Immature natural killer cell (primary cell): ENCODE data around the gene CIDEB. TPM values are rescaled to one million over a fixed set of nuclear protein-coding genes. Genes with fewer than 3 reads are reported as not detected.
"Not testable (repeated sequence)": the region's sequence is repeated elsewhere in the genome, so short reads cannot be mapped to it uniquely, and the experiment has no call there.

Source experiments
- DNase-seq, 3 donors: peaks; one replicate each; pipeline ENCODE4 v3.0.0; 2022; ENCODE audit warnings: mixed read lengths in 1 of 3
- H3K27ac Mint-ChIP-seq, 6 donors: one replicate each; pipeline ENCODE4 v1.8.0; 2020; ENCODE audit warnings: mixed read lengths in 6 of 6, mild to moderate bottlenecking in 5 of 6, inconsistent platforms in 4 of 6, moderate library complexity in 3 of 6
- H3K27me3 Mint-ChIP-seq, 3 donors: one replicate each; pipeline ENCODE4 v1.8.0; 2020 to 2021; ENCODE audit warnings: low read depth in 3 of 3, mild to moderate bottlenecking in 3 of 3, mixed read lengths in 3 of 3, moderate library complexity in 3 of 3, inconsistent platforms in 1 of 3
- H3K36me3 Mint-ChIP-seq, 3 donors: one replicate each; pipeline ENCODE4 v1.8.0; 2020; ENCODE audit warnings: mixed read lengths in 3 of 3, inconsistent platforms in 2 of 3, mild to moderate bottlenecking in 2 of 3
- H3K4me1 Mint-ChIP-seq, 2 donors: one replicate each; pipeline ENCODE4 v1.8.0; 2020; ENCODE audit warnings: inconsistent platforms in 2 of 2, mild to moderate bottlenecking in 2 of 2, mixed read lengths in 2 of 2, moderate library complexity in 1 of 2
- H3K4me3 Mint-ChIP-seq, 5 donors: one replicate each; pipeline ENCODE4 v1.8.0; 2020; ENCODE audit warnings: mild to moderate bottlenecking in 5 of 5, mixed read lengths in 5 of 5, inconsistent platforms in 3 of 5, moderate library complexity in 3 of 5
- H3K9me3 Mint-ChIP-seq, 6 donors: one replicate each; pipeline ENCODE4 v1.8.0; 2020; ENCODE audit warnings: mild to moderate bottlenecking in 6 of 6, mixed read lengths in 6 of 6, inconsistent platforms in 4 of 6, moderate library complexity in 3 of 6
- polyA plus RNA-seq, 3 donors: library from polyadenylated mRNA; unstranded; fragments of 300-500 nt; fragmentation: Illumina TruSeq; gene quantifications; one replicate each; pipeline ENCODE4 v1.2.3, GENCODE V29; 2021

CIDEB gene
- polyA plus RNA-seq, 3 donors from 2014 or later = 31.6 to 81.9 (median 52.1) TPM

- Mint-ChIP-seq H3K27ac (peak overlapping the region; percentile 84 to 97 (median 90)), H3K9me3 (no peaks in the 10 kb centered on the region), H3K27me3 (peaks cover 27 to 39% (median 32%) of the 10 kb centered on the region in 3 donors), H3K4me1 (peaks cover 72 to 81% of the 10 kb centered on the region in 2 donors), H3K36me3 (no peaks in the 10 kb centered on the region), H3K4me3 (peak overlapping the region; percentile 60 to 83 (median 76))
- no peak for DNase-seq
These were observed 21.4 kb upstream of the CIDEB start for GRCh38 chr14:24329073-24329663.

DNA sequence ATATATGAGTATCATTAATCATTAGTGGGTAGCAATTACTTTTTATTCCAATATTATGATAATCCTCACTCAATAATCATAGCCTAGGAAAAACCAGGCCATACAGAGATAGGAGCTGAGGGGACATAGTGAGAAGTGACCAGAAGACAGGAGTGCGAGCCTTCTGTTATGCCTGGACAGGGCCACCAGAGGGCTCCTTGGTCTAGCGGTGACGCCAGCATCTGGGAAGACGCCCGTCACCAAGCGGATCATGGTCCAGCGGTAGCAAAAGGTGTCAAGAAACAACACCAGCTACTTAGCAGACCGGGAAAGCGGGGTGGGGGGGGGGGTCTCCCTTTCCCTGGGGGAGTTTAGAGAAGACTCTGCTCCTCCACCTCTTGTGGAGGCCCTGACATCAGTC, 20.1 kb upstream of the CIDEB start:
- H3K36me3 Mint-ChIP-seq, H3K9me3 Mint-ChIP-seq: not testable (repeated sequence)
- Mint-ChIP-seq H3K4me3 (peak overlapping the region in 4 of 5 donors; percentile 38 to 65 (median 42)), H3K27me3 (peaks cover 22 to 38% (median 25%) of the 10 kb centered on the region in 3 donors), H3K4me1 (peaks cover 60 to 68% of the 10 kb centered on the region in 2 donors), H3K27ac (peak overlapping the region; percentile 60 to 94 (median 90))
- DNase-seq = peak; percentile 38 to 49 (median 48)

- H3K4me1 Mint-ChIP-seq = peaks cover 54 to 62% of the 10 kb centered on the region in 2 donors
- H3K27ac Mint-ChIP-seq = peak overlapping the region in 5 of 6 donors; percentile 86 to 92 (median 90)
- no peaks in the 10 kb centered on the region for H3K36me3 Mint-ChIP-seq
- no peaks in the 10 kb centered on the region for H3K9me3 Mint-ChIP-seq
- peak overlapping the region; percentile 25 to 76 (median 67) for H3K4me3 Mint-ChIP-seq
- peaks cover 20 to 34% (median 24%) of the 10 kb centered on the region in 3 donors for H3K27me3 Mint-ChIP-seq
- DNase-seq = peak in 1 of 3 donors; percentile 8
These were observed 19.5 kb upstream of the CIDEB start for GRCh38 chr14:24327303-24327702.

GRCh38 chr14:24325963-24326362, 18.2 kb upstream of the CIDEB start:
- H3K27me3 Mint-ChIP-seq = peaks cover 11 to 31% (median 16%) of the 10 kb centered on the region in 3 donors
- H3K27ac Mint-ChIP-seq = peak overlapping the region in 1 of 6 donors; percentile 71
- no peak for DNase-seq
- H3K4me3 Mint-ChIP-seq = no peak overlapping the region
- H3K36me3 Mint-ChIP-seq = peaks cover 0 to 4% (median 0%) of the 10 kb centered on the region in 3 donors
- H3K9me3 Mint-ChIP-seq = no peaks in the 10 kb centered on the region
- H3K4me1 Mint-ChIP-seq = peaks cover 40 to 49% of the 10 kb centered on the region in 2 donors

DNA sequence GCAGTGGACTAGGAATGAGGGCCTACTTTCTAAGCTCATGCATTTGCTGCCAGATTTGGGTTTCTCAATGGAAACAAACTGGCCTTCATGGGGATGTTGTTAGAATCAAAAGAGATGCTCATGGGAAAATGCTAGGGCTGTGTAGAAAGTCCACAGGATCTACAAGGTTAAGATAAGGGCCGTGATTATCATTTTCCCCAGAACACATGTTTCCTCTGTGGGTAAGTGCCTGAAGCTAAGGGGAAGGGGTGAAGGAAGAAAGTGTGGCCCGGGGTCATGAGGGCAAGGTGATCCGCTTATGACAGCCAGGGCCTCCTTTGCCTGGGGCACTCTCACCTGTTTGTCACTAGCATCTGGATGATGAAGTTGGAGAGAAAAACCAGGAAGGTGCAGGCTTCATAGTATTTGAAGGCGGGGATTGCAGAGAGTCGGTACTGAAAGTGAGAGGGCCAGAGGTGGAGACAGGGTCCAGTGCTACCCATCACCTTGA, 17.3 kb upstream of the CIDEB start:
- Mint-ChIP-seq H3K36me3 (peaks cover 0 to 7% (median 0%) of the 10 kb centered on the region in 3 donors), H3K4me1 (peaks cover 31 to 40% of the 10 kb centered on the region in 2 donors), H3K27ac (peak overlapping the region in 3 of 6 donors; percentile 53 to 82 (median 75)), H3K4me3 (no peak overlapping the region), H3K9me3 (no peaks in the 10 kb centered on the region), H3K27me3 (peaks cover 12 to 27% (median 16%) of the 10 kb centered on the region in 3 donors)
- no peak for DNase-seq

- no peak for DNase-seq
- Mint-ChIP-seq H3K4me3 (no peak overlapping the region), H3K4me1 (peaks cover 21 to 32% of the 10 kb centered on the region in 2 donors), H3K27me3 (peaks cover 6 to 22% (median 6%) of the 10 kb centered on the region in 3 donors), H3K9me3 (no peaks in the 10 kb centered on the region), H3K36me3 (peaks cover 0 to 9% (median 0%) of the 10 kb centered on the region in 3 donors), H3K27ac (peak overlapping the region in 1 of 6 donors; percentile 28)
These were observed 16.2 kb upstream of the CIDEB start for GRCh38 chr14:24324024-24324423.

DNA sequence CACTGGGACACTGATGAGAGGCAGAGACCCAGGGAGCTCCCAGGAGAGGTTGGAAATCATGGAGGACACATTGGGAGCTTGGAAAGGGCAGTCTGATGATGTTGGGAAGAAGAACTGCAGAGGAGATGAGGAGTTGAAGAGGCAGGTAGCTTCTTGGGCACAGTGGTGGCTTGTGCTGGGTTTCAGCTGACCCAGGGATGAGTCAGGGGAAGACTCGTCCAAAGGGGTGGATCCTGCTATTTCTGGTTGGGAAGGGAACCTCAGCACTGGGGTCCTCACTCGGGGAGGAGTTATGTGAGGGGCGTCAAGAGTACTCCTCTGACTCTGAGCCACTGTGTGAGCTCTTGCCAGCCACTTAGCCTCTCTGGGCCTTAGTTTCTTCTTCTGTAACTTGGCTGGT, 15.6 kb upstream of the CIDEB start:
- Mint-ChIP-seq H3K4me3 (no peak overlapping the region), H3K9me3 (no peaks in the 10 kb centered on the region), H3K27ac (peak overlapping the region in 1 of 6 donors; percentile 70), H3K36me3 (peaks cover 0 to 9% (median 0%) of the 10 kb centered on the region in 3 donors), H3K27me3 (peaks cover 5 to 23% (median 5%) of the 10 kb centered on the region in 3 donors), H3K4me1 (peaks cover 14 to 25% of the 10 kb centered on the region in 2 donors)
- no peak for DNase-seq

GRCh38 chr14:24322672-24323071, 14.9 kb upstream of the CIDEB start:
- H3K9me3 Mint-ChIP-seq = no peaks in the 10 kb centered on the region
- peak overlapping the region in 1 of 6 donors; percentile 31 for H3K27ac Mint-ChIP-seq
- H3K27me3 Mint-ChIP-seq = peaks cover 4 to 23% (median 5%) of the 10 kb centered on the region in 3 donors
- H3K4me1 Mint-ChIP-seq = peaks cover 12 to 18% of the 10 kb centered on the region in 2 donors
- H3K36me3 Mint-ChIP-seq = peaks cover 0 to 9% (median 4%) of the 10 kb centered on the region in 3 donors
- no peak for DNase-seq
- no peak overlapping the region for H3K4me3 Mint-ChIP-seq

DNA sequence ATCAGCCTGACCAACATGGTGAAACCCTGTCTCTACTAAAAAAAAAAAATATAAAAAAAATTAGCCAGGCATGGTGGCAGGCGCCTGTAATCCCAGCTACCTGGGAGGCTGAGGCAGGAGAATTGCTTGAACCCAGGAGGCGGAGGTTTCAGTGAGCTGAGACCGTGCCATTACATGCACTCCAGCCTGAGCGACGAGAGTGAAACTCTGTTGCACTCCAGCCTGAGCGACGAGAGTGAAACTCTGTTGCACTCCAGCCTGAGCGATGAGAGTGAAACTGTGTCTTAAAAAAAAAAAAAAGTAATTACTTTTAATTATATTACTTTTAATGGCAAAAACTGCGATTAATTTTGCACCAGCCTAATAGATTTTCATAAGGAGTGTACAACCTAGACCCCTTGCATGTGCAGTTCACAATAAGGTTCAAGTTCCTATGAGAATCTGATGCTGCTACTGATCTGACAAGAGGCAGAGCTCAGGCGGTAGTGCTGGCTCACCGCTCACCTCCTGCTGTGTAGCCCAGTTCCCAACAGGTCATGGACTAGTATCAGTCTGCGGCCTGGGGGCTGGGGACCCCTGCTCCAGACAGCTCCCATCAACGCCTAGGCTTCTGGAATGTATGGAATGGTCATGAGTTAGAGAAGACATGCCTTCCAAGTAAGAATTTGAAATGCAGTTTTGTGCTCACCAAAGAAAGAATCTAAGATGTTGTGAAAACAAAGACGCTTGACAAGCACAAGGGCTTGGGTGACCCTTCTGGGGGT, 13.6 kb upstream of the CIDEB start:
- Mint-ChIP-seq H3K27ac (no peak overlapping the region), H3K27me3 (peaks cover 5 to 19% (median 7%) of the 10 kb centered on the region in 3 donors), H3K4me3 (no peak overlapping the region), H3K9me3 (no peaks in the 10 kb centered on the region), H3K4me1 (peaks cover 13 to 14% of the 10 kb centered on the region in 2 donors), H3K36me3 (peaks cover 4 to 15% (median 9%) of the 10 kb centered on the region in 3 donors)
- no peak for DNase-seq

- peaks cover 44 to 49% of the 10 kb centered on the region in 2 donors for H3K4me1 Mint-ChIP-seq
- H3K4me3 Mint-ChIP-seq = no peak overlapping the region
- peak overlapping the region in 4 of 6 donors; percentile 7 to 56 (median 38) for H3K27ac Mint-ChIP-seq
These were observed 9.6 kb upstream of the CIDEB start for GRCh38 chr14:24317141-24317928.

DNA sequence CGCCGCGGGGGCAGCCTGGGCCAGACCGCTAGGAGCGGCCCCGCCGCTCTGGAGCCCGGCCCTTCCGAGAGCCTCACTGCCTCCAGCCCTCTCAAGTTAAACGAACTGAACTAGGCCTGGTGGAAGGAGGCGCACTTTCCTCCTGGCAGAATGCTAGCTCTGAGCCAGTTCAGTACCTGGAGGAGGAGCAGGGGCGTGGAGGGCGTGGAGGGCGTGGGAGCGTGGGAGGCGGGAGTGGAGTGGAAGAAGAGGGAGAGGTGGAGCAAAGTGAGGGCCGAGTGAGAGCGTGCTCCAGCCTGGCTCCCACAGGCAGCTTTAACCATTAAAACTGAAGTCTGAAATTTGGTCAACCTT, 8.8 kb upstream of the CIDEB start:
- peaks cover 51 to 57% of the 10 kb centered on the region in 2 donors for H3K4me1 Mint-ChIP-seq
- no peaks in the 10 kb centered on the region for H3K9me3 Mint-ChIP-seq
- no peak overlapping the region for H3K4me3 Mint-ChIP-seq
- DNase-seq = no peak
- H3K36me3 Mint-ChIP-seq = peaks cover 4 to 12% (median 9%) of the 10 kb centered on the region in 3 donors
- no peak overlapping the region for H3K27ac Mint-ChIP-seq
- H3K27me3 Mint-ChIP-seq = peaks cover 9 to 20% (median 19%) of the 10 kb centered on the region in 3 donors

More at GRCh38 chr14:24317141-24317928, 9.6 kb upstream of the CIDEB start:
- Mint-ChIP-seq H3K36me3 (peaks cover 4 to 15% (median 9%) of the 10 kb centered on the region in 3 donors), H3K9me3 (no peaks in the 10 kb centered on the region), H3K27me3 (peaks cover 9 to 21% (median 17%) of the 10 kb centered on the region in 3 donors)
- DNase-seq = no peak

DNA sequence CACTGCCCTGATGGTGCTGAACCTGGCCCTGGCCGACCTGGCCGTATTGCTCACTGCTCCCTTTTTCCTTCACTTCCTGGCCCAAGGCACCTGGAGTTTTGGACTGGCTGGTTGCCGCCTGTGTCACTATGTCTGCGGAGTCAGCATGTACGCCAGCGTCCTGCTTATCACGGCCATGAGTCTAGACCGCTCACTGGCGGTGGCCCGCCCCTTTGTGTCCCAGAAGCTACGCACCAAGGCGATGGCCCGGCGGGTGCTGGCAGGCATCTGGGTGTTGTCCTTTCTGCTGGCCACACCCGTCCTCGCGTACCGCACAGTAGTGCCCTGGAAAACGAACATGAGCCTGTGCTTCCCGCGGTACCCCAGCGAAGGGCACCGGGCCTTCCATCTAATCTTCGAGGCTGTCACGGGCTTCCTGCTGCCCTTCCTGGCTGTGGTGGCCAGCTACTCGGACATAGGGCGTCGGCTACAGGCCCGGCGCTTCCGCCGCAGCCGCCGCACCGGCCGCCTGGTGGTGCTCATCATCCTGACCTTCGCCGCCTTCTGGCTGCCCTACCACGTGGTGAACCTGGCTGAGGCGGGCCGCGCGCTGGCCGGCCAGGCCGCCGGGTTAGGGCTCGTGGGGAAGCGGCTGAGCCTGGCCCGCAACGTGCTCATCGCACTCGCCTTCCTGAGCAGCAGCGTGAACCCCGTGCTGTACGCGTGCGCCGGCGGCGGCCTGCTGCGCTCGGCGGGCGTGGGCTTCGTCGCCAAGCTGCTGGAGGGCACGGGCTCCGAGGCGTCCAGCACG, 8.2 kb upstream of the CIDEB start:
- DNase-seq = no peak
- H3K27ac Mint-ChIP-seq = peak overlapping the region in 5 of 6 donors; percentile 91 to 99 (median 97)
- peak overlapping the region; percentile 74 to 95 (median 84) for H3K4me3 Mint-ChIP-seq
- H3K9me3 Mint-ChIP-seq = no peaks in the 10 kb centered on the region
- H3K4me1 Mint-ChIP-seq = peaks cover 54 to 59% of the 10 kb centered on the region in 2 donors
- peaks cover 4 to 11% (median 9%) of the 10 kb centered on the region in 3 donors for H3K36me3 Mint-ChIP-seq
- peaks cover 9 to 20% (median 18%) of the 10 kb centered on the region in 3 donors for H3K27me3 Mint-ChIP-seq
